ENCODE data around the gene CPZ.

- TF ChIP-seq RFX5 (IDR thresholded peaks at IDR 0.05; ENCODE audit: low read depth, low read length) (no peak), CTCF (conservative IDR thresholded peaks at IDR 0.05; ENCODE audit: low read depth, low read length) (no peak), POLR2A (IDR thresholded peaks at IDR 0.05; ENCODE audit: low read depth, low read length) (no peak)
These were observed 8.1 kb downstream of the CPZ start for GRCh38 chr4:8600686-8601085.
